ENCODE measurements around the gene CCDC187.

CCDC187 gene

GRCh38 chr9:136201609-136202453, 102.1 kb downstream of the CCDC187 start:
- Histone ChIP-seq H3K9me3 (peaks cover 16% of the 10 kb centered on the region), H3K36me3 (peaks cover 14% of the 10 kb centered on the region), H3K27me3 (peaks cover 92% of the 10 kb centered on the region), H3K27ac (no peak overlapping the region), H3K4me1 (peaks cover 5% of the 10 kb centered on the region; the same call in 1 of the 2 replicates), H3K9ac (no peak overlapping the region), H3K4me3 (no peak overlapping the region), H3K4me2 (no peak overlapping the region), H4K20me1 (peaks cover 89% of the 10 kb centered on the region)
- TF ChIP-seq Cebpa-rat (IDR thresholded peaks at IDR 0.05) = no peak

- Histone ChIP-seq H3K27me3 (peaks cover 99% of the 10 kb centered on the region), H3K4me1 (peaks cover 8% of the 10 kb centered on the region; the same call in 1 of the 2 replicates), H3K4me3 (no peak overlapping the region), H3K36me3 (peaks cover 9% of the 10 kb centered on the region), H4K20me1 (peaks cover 89% of the 10 kb centered on the region), H3K27ac (no peak overlapping the region), H3K9me3 (peaks cover 16% of the 10 kb centered on the region), H3K4me2 (no peak overlapping the region), H3K9ac (no peak overlapping the region)
- TF ChIP-seq Cebpa-rat (IDR thresholded peaks at IDR 0.05) = no peak
Measured at GRCh38 chr9:136201174-136201573, 102.7 kb downstream of the CCDC187 start.

- Histone ChIP-seq H4K20me1 (peaks cover 86% of the 10 kb centered on the region), H3K9me3 (peaks cover 16% of the 10 kb centered on the region), H3K4me2 (no peak overlapping the region), H3K4me1 (peaks cover 8% of the 10 kb centered on the region; the same call in 1 of the 2 replicates), H3K36me3 (peaks cover 2% of the 10 kb centered on the region; the same call in 1 of the 2 replicates), H3K27ac (no peak overlapping the region), H3K9ac (no peak overlapping the region), H3K27me3 (peaks cover 99% of the 10 kb centered on the region), H3K4me3 (no peak overlapping the region)
- TF ChIP-seq Cebpa-rat (IDR thresholded peaks at IDR 0.05) = no peak
Measured at GRCh38 chr9:136200424-136200823, 103.5 kb downstream of the CCDC187 start.
